GM21619 (cell line): ENCODE results near the gene PRELID2.
"Not testable (repeated sequence)": the region's sequence is repeated elsewhere in the genome, so short reads cannot be mapped to it uniquely, and the experiment has no call there.

Experiments used
- ATAC-seq: cut with Tn5 transposase; IDR thresholded peaks from one replicate; pipeline ENCODE4 v1.9.1; 2021; ENCODE audit not compliant: unreplicated experiment

The PRELID2 gene

DNA sequence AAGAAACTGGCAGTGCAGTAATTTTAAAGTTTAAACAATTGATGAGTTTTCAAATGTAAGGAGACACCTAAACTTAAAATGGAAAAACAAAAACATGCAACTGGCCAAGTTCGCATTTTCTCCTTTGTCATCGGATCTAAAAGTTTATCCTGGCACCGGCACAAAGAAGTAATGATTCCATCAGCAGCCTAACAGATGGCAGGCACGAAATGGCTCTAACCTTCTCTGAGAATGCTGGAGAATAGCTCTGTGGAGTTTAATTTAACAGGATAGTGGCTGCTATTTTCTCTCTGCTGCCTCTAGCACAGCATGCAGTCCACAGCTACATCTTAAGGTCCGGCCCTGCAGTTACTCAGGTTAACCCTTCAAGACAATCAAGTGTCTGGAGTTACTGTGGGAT lies 82.2 kb downstream of the PRELID2 start:
- ATAC-seq = no peak

DNA sequence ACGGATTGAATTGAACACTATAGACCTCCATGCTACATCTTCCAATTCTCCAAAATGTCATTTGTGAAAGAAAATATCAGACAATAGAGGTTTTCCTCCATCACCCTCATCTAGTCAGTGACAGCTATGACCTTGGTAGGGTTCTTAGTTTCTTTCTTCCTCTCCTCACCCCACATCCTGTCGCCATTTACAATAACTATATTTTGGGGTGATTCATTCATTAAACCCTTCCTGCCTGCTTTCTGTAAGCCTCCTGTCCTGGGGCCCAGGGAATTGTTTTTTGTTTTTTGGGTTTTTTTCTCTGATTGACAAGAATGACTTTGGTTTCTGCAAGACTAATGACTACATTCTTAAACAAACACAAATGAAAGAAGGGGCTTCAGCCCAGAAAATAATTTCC lies 82.6 kb downstream of the PRELID2 start:
- ATAC-seq = no peak

DNA sequence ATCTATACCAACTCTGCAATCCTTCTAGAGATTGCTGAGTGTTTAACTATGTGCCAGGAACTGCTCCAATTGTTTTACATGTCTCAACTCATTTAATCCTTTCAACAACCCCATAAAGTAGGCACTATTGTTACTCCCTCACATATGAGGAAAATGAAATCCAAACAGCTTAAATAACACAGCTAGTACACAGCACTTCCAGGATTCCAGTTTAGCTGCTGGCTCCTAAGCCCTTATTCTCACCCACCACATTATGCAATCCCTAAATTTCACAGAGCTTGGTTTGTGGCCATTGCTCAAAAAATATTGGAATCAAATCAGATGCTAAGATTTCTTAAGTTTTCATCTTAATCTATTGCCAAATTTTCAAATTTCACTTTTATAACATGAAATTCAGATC lies 84.9 kb downstream of the PRELID2 start:
- no peak for ATAC-seq

- no peak for ATAC-seq
Measured at GRCh38 chr5:145743396-145744061, 91.6 kb downstream of the PRELID2 start.

DNA sequence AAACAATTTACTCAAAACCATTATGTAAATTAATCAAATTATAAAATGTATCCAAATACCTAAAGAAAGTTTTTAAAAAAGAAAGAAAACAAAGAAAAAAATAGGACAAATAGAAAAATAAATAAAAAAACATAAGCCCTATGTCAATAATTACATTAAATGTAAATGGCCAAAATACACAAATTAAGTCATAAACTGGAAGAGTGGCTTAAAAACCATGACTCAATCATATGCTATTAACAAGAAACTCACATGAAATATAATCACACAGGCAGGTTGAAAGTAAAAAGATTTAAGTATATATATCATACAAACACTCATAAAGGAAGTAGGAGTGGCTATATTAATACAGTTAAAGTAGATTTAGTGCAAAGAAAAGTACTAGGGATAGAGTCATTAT lies 95.3 kb downstream of the PRELID2 start:
- ATAC-seq = no peak

- no peak for ATAC-seq
Measured at GRCh38 chr5:145738227-145738626, 96.9 kb downstream of the PRELID2 start.

GRCh38 chr5:145737578-145737977 lies 97.6 kb downstream of the PRELID2 start:
- ATAC-seq = no peak

- not testable (repeated sequence) for ATAC-seq
Measured at GRCh38 chr5:145729956-145730355, 105.2 kb downstream of the PRELID2 start.

DNA sequence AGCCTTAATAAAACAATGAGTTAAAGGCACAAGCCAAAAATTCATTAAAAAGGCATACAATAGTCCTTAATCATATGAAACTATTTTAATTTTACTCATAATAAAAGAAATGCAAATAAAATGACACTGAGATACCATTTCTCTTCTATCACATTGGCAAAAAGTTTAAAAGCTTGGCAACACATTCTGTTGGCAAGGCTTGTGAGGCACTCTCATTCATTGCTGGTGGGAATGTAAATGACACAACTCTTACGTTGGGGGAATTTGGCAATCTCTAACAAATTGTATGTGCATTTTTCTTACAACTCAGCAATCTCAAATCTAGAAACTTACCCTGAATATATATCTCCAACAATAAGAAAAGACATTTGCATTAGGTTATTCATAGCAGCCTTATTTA lies 111.6 kb downstream of the PRELID2 start:
- no peak for ATAC-seq

- ATAC-seq = no peak
Measured at GRCh38 chr5:145718956-145719355, 116.2 kb downstream of the PRELID2 start.

- ATAC-seq = no peak
Measured at GRCh38 chr5:145715412-145715811, 119.7 kb downstream of the PRELID2 start.

GRCh38 chr5:145712245-145712644 lies 122.9 kb downstream of the PRELID2 start:
- ATAC-seq = no peak

- ATAC-seq = no peak
Measured at GRCh38 chr5:145711417-145711816, 123.7 kb downstream of the PRELID2 start.
